Kidney capillary endothelial cell (primary cell): ENCODE measurements around the gene HPCAL4.

Source experiments
- DNase-seq: peaks from one replicate; pipeline ENCODE4 v3.0.0-alpha.2; 2018; ENCODE audit warnings: low spot score

Gene HPCAL4

GRCh38 chr1:39691383-39692151 lies at the start of gene HPCAL4:
Gene HPCAL4 (minus strand): TSS chr1:39691433. CDS start chr1:39684603, 6,830 bp downstream.
- peak; percentile 31 for DNase-seq

GRCh38 chr1:39738622-39739366 lies 47.6 kb upstream of the HPCAL4 start, which contains the start of gene PPIE:
Gene PPIE (plus strand): TSS chr1:39738882. CDS start chr1:39738901, 19 bp downstream.
- DNase-seq: peak; percentile 83

- DNase-seq: no peak
These were observed 46.4 kb upstream of the HPCAL4 start for GRCh38 chr1:39737546-39738169.

DNA sequence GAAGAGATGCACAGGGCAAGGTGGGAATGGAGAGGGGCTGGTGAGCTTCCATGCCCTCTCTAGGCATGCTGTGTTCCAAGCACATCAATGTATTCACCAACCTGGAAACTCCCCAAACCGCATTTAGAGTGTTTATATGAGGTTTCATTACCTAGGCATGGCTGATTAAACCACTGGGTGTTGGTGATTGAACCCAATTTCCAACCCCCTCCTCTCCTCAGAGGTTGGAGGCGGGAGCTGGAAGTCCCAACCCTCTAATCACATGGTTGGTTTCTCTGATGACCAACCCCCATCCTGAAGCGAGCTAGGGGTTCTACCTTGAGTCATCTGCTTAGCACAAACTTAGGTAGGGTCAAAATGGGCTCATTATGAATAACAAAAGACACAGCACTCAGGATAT lies 44.5 kb upstream of the HPCAL4 start:
- DNase-seq: no peak

DNA sequence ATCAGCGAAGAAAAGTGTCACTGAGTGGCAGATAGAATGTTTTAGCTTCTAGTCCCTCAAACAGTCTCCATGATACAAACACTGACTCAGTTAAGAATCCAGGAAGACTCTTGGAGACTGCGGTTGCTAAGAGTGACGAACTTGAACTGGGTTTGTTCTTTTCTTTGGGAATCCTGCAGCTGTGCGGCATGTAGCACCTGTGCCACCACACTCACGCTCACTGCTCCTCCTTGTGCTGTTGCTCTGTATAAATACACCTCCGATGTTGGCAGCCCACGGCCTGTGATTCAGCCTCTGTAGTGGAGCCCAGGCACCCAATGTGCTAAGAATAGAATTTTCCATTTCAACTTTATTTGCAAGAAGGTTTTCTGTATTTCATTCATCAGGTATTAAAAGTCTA lies 41.9 kb upstream of the HPCAL4 start:
- no peak for DNase-seq

DNA sequence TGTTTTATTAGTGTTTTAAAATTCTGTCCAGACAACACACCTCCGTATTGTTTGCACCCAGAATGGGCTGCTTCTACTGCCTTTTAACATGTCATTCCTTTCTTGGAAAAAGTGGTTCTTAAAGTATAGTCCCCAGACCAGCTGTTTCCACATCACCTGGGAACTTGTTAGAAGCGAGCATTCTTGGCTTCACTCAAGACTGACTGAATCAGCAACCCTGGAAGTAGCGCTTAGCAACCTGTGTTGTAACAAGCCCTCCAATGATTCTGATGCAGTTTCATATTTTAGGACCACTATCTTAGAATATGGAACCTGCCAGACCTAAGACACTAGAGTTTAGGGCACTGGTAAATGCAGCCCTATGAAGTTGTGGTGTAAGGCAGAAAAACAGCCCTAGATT lies 41.5 kb upstream of the HPCAL4 start:
- no peak for DNase-seq

DNA sequence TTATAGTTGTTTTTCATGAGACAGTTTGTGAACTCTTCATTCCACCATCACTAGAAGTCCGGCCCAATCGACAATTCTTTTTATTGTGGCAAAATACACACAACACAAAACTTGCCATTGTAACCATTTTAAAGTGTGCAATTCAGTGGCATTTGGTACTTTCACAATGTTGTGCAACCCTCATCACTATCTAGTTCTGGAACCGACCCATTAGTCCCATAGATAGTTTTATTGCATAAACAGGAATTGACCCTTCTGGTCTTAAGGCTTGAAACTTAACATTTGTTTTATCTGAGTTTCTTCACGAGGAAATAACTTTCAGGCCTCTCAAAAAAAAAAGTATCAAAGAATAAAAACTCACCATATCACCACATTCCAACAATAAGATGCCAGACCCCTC lies 38.6 kb upstream of the HPCAL4 start:
- DNase-seq: no peak

GRCh38 chr1:39729030-39729429 lies 37.8 kb upstream of the HPCAL4 start:
- DNase-seq: no peak

- no peak for DNase-seq
These were observed 36.7 kb upstream of the HPCAL4 start for GRCh38 chr1:39727932-39728317.

DNA sequence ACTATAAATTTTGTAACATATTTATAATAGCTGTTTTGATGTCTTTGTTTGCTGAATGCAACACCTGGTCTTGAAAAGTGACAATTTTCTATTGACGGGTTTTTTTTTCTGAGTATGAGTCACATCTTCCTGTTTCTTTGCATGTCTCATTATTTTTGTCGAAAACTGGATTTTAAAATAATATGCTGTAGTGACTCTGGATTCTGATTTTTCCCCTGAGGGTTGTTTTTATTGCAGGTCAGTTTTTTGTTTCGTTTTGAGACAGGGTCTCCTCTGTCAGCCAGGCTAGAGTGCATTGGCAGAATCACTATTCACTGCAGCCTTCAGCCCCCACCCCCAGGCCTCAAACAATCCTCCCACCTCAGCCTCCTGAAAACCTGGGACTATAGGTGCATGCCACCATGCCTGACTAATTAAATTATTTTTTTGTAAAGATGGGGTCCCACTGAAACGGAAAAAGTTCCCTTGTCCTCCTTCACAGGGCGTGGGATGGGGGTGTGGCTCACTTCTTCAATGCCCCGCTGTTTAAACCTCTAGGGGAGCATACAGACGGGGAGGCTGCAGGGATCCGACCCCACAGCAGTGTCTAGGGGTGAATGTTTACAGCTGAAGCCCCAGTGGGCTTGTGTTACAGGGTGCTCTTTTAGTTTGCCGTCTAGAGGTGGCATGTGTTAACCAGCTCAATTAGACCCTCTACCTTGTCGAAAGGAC lies 36.1 kb upstream of the HPCAL4 start:
- peak; percentile 38 for DNase-seq

DNA sequence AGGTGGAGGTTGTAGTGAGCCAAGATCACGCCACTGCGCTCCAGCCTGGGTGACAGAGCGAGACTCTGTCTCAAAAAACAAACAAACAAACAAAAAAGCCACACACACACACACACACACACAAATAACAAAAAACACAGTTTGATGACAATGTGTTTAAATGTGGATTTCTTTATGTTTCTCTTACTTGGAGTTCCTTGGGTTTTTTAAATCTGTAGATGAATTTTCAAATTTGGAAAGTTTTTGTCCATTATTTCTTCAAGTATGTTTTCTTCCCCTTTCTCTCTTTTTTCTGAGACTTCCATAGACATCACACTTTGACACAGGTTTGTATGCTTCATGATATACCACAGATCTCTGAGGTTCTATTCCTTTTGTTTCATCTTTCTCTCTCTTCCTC lies 35.4 kb upstream of the HPCAL4 start:
- no peak for DNase-seq

DNA sequence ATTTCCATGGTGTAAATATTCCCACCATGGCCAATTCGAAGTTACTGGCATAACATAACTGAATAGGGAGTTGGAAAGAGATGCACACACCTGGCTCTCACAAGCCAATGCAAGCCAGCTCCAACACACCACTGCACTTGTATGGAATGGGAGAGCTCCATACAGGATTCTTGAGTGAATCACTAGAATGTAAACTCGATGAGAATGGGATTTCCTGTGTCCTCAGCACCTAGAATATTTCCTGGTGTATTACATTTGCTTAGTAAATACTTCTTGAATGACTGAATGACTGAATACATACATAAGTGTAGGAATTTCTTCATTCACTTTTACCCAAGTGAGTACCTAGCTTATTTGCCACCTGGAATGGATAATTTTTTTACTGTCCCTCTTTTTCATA lies 31.3 kb upstream of the HPCAL4 start:
- DNase-seq: peak; percentile 33

- no peak for DNase-seq
These were observed 30.4 kb upstream of the HPCAL4 start for GRCh38 chr1:39721664-39722063.

- DNase-seq: peak; percentile 67
These were observed 29.1 kb upstream of the HPCAL4 start for GRCh38 chr1:39720094-39720999.

DNA sequence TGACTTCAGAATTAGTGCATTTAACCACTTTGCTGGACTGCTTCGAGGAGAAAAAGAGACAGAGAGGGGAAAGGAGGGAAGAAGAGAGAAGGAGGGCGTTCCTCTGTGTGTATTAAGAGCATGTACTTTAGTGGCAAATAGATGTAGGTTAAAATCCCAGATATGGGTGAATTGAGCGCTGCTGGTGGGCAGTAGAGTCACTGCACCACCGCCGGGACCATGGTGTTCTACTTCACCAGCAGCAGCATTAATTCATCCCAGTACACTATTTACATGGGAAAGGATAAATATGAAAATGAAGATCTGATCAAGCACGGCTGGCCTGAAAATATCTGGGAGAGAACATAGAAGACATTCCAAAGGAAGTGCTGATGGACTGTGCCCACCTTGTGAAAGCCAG lies 26.6 kb upstream of the HPCAL4 start:
- DNase-seq: no peak

DNA sequence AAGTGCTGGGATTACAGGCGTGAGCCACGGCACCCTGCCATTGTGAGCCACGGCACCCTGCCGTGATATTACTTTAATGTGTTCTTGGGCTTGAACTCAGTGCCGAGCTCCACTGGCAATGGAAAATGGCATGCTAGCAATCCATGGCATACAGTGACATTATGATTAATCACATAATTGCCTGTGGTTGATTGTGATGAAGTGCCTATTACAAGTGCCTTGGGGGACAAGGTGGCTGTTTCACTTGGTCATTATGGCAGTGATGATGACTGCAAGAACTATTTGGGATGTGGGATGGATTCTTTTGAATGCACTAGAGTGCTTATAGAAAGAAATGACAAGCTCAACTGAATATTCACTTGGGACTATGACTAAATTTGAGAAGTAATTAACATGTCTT lies 22.3 kb upstream of the HPCAL4 start:
- no peak for DNase-seq

GRCh38 chr1:39711966-39712340 lies 20.7 kb upstream of the HPCAL4 start:
- no peak for DNase-seq

- no peak for DNase-seq
These were observed 20.1 kb upstream of the HPCAL4 start for GRCh38 chr1:39711104-39711965.

GRCh38 chr1:39707506-39707905 lies 16.3 kb upstream of the HPCAL4 start:
- DNase-seq: no peak

GRCh38 chr1:39704757-39705156 lies 13.5 kb upstream of the HPCAL4 start:
- DNase-seq: no peak
